ENCODE measurements around the gene APBB2.

- TF ChIP-seq GATA3 (IDR thresholded peaks at IDR 0.05; ENCODE audit: low read depth, low read length) (no peak), GATA2 (IDR thresholded peaks at IDR 0.05; ENCODE audit: low read depth, low read length) (no peak)
These were observed 30.3 kb downstream of the APBB2 start for GRCh38 chr4:41184009-41184408.
